GM18505 (cell line): ENCODE measurements around the gene SUSD1.

Source experiments
- ATAC-seq: cut with Tn5 transposase; IDR thresholded peaks from one replicate; pipeline ENCODE4 v1.9.1; 2021; ENCODE audit not compliant: unreplicated experiment
- POLR2A ChIP-seq: IDR thresholded peaks from 4 replicates; pipeline ENCODE4 v1.6.1; 2011; ENCODE audit warnings: borderline replicate concordance; ENCODE audit not compliant: insufficient read depth, insufficient read length; ENCODE audit errors: extremely low read depth

SUSD1 gene

DNA sequence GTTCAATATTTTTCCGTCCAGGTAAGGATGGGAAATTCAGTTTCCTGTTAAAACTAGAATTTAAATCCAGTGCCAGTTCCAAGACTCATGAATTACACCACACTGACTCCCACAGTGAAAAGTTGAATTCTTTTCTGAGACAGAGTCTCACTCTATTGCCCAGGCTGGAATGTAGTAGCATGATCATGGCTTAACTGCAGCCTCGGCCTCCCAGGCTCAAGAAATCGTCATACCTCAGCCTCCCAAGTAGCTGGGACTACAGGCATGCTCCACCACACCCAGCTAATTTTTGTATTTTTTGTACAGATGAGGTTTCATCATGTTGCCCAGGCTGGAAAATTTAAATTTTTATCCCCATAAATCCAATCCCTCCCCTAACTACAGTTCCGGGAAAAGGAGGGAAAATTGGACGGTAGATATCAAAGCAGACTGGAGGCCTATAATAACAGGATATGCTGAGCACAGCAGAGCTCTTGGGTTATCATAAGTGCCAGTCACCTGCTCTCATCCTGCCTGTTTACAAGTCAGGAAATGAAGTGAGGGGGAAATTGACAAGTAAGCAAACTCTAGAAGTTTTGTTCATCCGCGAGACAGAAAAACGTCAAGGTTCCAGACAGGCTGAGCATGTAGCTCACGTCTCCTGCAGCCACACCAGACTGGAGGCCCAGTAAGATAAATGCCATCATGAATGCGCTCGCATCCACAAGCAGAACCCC is 172.8 kb downstream of the SUSD1 start:
- no peak for TF ChIP-seq POLR2A
- ATAC-seq = no peak

DNA sequence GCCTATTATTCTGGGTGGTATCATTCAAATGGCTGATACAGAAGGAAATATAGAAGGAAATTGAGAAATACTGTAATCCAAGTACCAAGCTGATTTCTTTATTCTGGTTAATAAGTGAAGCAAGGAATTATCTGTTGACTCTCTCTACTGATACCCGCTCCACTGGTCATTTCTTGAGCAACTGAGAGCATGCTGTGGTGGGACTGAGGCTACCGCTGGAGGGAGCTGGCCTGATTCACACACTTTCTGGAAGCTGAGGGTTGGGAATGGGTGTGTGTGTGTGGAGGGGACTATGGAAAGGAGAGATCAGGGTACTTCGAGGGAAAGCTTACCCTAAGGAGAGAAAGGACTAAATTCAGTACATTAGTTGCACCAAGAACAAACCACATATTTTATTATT is 174.4 kb downstream of the SUSD1 start:
- TF ChIP-seq POLR2A = no peak
- ATAC-seq = no peak

DNA sequence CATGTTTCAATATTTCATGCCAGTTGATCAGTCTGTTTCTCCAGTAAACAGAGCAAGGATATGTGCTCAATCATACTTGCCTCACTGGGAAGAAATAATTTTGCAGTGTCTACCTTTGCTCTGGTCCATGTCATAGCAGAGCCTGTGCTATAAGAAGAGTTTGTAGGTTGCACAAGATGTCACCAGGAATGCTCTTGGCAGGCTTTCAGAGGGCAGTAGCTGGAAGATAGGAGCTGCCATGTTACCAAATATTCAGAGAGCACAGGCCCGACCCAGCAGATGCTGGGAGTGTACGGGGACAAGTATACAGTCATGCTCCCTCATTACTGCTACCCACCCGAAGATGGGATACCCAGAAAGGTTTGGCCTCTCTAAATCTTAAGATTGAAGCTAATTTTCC is 175.8 kb downstream of the SUSD1 start:
- no peak for TF ChIP-seq POLR2A
- ATAC-seq = no peak

DNA sequence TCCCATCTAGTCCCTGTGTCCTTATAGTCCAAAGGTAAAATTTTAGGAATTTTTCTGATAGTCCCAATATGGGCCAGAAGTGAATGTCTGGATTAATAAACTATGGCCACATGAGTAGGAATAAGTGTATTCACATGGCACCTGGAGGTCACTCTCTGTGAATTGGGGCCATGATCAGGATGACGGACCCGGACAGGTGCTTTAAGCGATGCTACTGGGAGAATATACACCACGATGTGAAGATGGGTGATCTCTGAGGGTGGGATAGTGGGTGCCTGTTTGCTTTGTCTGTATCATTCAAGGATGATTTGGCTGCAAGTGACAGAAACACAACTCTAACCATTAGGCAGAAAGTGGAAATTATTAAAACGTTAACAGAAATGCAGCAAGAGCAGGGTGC is 177.3 kb downstream of the SUSD1 start:
- no peak for TF ChIP-seq POLR2A
- no peak for ATAC-seq

DNA sequence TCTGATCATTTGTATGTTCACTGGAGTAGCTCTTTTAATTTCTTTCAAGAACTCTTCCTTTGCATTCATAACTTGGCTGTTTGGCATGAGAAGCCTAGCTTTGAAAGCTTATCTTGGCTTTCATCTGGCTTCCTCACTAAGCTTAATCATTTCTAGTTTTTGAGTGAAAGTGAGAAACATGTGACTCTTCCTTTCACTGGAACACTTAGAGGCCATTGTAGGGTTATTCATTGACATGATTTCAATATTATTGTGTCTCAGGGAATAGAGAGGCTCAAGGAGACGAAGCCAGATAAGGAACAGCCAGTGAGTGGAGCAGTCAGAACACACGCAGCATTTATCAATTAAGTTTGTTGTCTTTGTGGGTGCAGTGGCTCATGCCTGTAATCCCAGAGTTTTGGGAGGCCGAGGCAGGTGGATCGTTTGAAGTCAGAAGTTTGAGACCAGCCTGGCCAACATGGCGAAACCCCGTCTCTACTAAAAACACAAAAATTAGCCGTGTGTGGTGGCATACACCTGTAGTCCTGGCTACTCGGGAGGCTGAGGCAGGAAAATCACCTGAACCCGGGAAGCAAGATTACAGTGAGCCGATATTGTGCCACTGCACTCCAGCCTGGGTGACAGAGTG is 180.2 kb downstream of the SUSD1 start:
- TF ChIP-seq POLR2A = no peak
- peak; percentile 54 for ATAC-seq

DNA sequence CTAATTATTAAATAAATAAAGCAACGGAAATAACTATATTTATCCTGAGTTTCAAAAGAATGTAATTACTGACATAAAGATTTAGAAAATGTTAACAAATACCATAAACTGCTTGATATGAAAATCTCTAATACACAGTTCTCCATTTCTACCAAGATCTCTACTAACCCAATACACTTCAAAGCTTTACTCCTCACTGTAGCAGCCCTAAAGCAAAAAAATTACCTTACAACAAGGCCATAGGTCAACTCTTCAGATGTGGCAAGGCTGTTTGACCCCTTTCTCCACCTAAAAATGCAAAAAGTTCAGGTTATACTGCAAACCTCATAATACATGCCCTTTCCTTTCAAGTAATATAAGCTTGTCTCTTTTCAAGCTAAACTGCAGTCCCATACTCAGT is 181.8 kb downstream of the SUSD1 start:
- no peak for TF ChIP-seq POLR2A
- ATAC-seq = no peak

DNA sequence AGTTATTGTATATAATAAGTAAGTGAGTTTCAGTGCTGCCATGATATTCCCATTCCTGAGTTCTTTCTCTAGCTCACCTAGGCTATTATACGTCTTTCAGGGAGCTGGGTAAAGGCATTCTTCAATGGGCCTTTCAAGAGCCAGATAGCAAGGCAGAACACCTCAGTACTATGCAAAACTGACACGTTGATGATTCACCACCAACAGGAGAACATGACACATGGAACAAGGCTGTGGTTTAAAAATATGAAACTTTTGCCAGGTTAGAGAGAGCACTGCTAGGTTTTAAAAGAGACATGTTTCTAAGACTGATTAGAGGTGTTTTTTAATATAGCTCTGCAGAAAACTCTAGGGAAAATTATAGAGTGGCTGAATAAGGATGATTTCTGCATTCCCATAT is 182.6 kb downstream of the SUSD1 start:
- no peak for TF ChIP-seq POLR2A
- peak; percentile 66 for ATAC-seq

DNA sequence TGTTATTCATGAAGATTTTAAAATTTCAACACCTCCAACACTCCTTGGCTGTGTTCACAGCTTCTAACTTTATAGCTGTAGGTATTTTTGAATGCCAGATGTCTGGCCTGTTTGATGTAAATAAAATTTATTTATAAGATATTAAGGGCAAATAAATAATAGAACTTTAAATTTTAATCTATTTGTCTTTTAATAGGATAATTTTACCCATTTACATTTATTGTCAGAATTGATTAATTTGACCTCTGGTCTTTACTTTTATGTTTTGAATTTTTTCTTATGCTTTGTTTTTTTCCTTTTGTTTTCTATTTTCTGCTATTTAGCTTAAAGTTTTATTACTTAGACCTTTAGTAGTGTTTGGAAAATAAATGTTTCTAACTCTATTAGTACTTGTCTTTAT is 183.9 kb downstream of the SUSD1 start:
- no peak for ATAC-seq
- TF ChIP-seq POLR2A = no peak
